Tibial nerve (tissue), 4 donors: ENCODE measurements around the gene NEO1. TPM values are rescaled to one million over a fixed set of nuclear protein-coding genes. Genes with fewer than 3 reads are reported as not detected.

Source experiments
- DNase-seq, 2 donors: peaks; one replicate each; pipeline ENCODE4 v3.0.0-alpha.2; 2019; ENCODE audit warnings: low spot score in 2 of 2
- H3K27ac ChIP-seq, 4 donors: fragments of 200-600 bp; sonication (generic) in 3 of 4; one replicate each; pipeline ENCODE4 v1.5.1; 2017 to 2019; ENCODE audit warnings: mild to moderate bottlenecking in 1 of 4
- H3K27me3 ChIP-seq, 2 donors: fragments of 200-600 bp; sonication (generic) in 1 of 2; one replicate each; pipeline versions ENCODE4 v1.5.1 to v1.6.0; 2017 to 2019
- H3K36me3 ChIP-seq, 3 donors: fragments of 200-600 bp; sonication (generic); one replicate each; pipeline ENCODE4 v1.5.1; 2018 to 2019
- H3K4me1 ChIP-seq, 4 donors: fragments of 200-600 bp; sonication (generic) in 3 of 4; one replicate each; pipeline ENCODE4 v1.5.1; 2017 to 2019
- H3K4me3 ChIP-seq, 4 donors: fragments of 200-600 bp; sonication (generic) in 3 of 4; one replicate each; pipeline ENCODE4 v1.5.1; 2017 to 2019; ENCODE audit warnings: mild to moderate bottlenecking in 1 of 4, moderate library complexity in 1 of 4
- H3K9me3 ChIP-seq, 4 donors: fragments of 200-600 bp; sonication (generic) in 3 of 4; one replicate each; pipeline ENCODE4 v1.5.1; 2017 to 2019
- CTCF ChIP-seq, 5 experiments: fragments of 200-600 bp in 3 of 5; fragments of 450-650 bp in 2 of 5; sonication (generic) in 3 of 5; IDR thresholded peaks; one replicate each; pipeline ENCODE4 v1.5.1; 2016 to 2019; ENCODE audit warnings: antibody characterized with exemption in 5 of 5, mild to moderate bottlenecking in 3 of 5, moderate library complexity in 2 of 5
- EP300 ChIP-seq, 2 donors: sonication (generic); formaldehyde crosslinking; IDR thresholded peaks; one replicate each; pipeline ENCODE4 v1.6.1; 2017; ENCODE audit warnings: antibody characterized with exemption in 2 of 2, mild to moderate bottlenecking in 1 of 2
- POLR2A ChIP-seq, 2 donors: fragments of 450-650 bp; IDR thresholded peaks; one replicate each; pipeline ENCODE4 v1.6.1; 2017; ENCODE audit warnings: antibody characterized with exemption in 2 of 2, mild to moderate bottlenecking in 2 of 2, moderate library complexity in 2 of 2
- WGBS, 2 donors: methylation state at CpG; one replicate each; pipeline ENCODE4 v1.1.5; 2018; 5-methylcytosine and 5-hydroxymethylcytosine counted together
- total RNA-seq, 4 donors: library from RNA; depleted of rRNA; stranded (reverse); fragments of >200 nt; gene quantifications; one replicate each; pipeline ENCODE4 v1.1.0, GENCODE V29; 2016

NEO1 gene
- total RNA-seq, 4 donors from 2014 or later, result 18.6 to 48.3 (median 41.4) TPM

DNA sequence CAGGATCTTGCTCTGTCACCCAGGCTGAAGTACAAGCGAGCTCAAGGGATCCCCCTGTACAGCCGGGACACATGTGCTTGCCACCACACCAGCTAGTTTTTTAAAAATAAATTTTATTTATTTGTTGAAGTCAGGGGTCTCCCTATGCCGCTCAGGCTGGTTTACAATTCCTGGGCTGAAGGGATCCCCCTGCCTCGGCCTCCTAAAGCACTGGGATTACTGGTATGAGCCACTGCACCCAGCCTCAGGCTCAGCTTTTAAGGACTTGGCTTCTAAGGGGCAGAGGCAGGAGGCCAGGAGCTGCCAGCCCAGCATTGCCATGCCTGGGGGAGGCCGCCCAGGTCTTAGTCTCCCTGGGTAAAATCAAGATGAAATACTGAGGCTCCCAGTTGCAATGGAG lies 279.2 kb downstream of the NEO1 start:
- Histone ChIP-seq H3K9me3 (no peaks in the 10 kb centered on the region), H3K4me1 (no peaks in the 10 kb centered on the region), H3K27me3 (no peaks in the 10 kb centered on the region), H3K36me3 (no peaks in the 10 kb centered on the region), H3K4me3 (no peak overlapping the region), H3K27ac (no peak overlapping the region)
- no peak for DNase-seq
- 86 to 87% methylated on average over 5 of the region's 5 CpGs for WGBS, 2 donors
- no peak for TF ChIP-seq POLR2A (IDR thresholded peaks at IDR 0.05)
- TF ChIP-seq CTCF (IDR thresholded peaks at IDR 0.05), result no peak
- TF ChIP-seq EP300 (IDR thresholded peaks at IDR 0.05), result no peak

DNA sequence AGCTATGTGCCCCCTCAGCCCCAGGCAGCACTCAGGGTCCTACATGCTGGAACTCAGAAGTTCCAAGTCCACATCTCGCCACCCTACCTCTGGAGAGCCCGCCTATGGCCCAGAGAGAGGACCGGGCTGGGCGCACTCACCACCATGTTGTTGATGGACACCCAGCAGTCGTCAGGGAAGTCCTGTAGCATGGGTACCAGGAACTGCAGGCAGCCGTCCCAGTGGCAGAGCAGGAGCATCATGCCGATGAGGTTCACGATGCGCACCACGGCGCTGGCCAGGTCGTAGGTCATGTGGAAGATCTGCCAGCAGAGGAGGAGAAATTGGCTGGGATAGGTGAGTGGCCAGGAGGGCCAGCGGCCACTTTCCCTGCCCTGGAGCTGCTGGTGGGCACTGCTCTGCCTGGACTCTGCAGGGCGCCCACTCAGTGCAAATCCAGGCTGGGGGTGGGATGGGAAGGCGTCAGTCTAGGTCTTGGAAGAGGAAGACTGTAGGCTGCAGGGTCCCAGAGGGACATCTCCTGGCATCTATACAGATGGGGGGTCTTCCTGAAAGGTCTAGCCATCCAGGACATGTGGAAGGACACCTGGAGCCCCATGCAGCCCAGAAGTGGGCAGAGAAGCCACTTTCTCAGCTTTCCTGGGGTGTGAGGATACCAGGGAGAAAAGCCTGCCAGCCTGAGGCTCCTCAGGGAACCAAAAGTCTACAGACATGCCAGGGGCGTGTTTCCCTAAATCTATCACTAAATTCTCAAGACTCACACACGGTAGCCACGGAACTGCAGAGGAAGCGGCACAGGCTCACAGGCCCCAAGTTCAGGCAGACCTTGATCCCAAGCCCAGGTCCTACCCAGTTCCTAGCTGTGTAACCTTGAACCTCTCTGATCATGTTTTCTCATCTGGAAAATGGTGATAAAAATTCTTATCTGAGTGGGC lies 280.0 kb downstream of the NEO1 start:
- TF ChIP-seq CTCF (IDR thresholded peaks at IDR 0.05) (no peak), EP300 (IDR thresholded peaks at IDR 0.05) (no peak), POLR2A (IDR thresholded peaks at IDR 0.05) (no peak)
- H3K4me3 ChIP-seq, result no peak overlapping the region
- no peak for DNase-seq
- 85 to 86% methylated on average over 14 to 19 of the region's 19 CpGs for WGBS, 2 donors
- no peaks in the 10 kb centered on the region for H3K27me3 ChIP-seq
- no peaks in the 10 kb centered on the region for H3K36me3 ChIP-seq
- no peak overlapping the region for H3K27ac ChIP-seq
- no peaks in the 10 kb centered on the region for H3K9me3 ChIP-seq
- no peaks in the 10 kb centered on the region for H3K4me1 ChIP-seq

- Histone ChIP-seq H3K27me3 (no peaks in the 10 kb centered on the region), H3K4me3 (no peak overlapping the region), H3K9me3 (no peaks in the 10 kb centered on the region), H3K36me3 (no peaks in the 10 kb centered on the region), H3K4me1 (no peaks in the 10 kb centered on the region), H3K27ac (no peak overlapping the region)
- WGBS, 2 donors, result 79 to 82% methylated on average over 2 of the region's 2 CpGs
- no peak for TF ChIP-seq POLR2A (IDR thresholded peaks at IDR 0.05)
- TF ChIP-seq EP300 (IDR thresholded peaks at IDR 0.05), result no peak
- TF ChIP-seq CTCF (IDR thresholded peaks at IDR 0.05), result no peak
- DNase-seq, result no peak
These were observed 280.7 kb downstream of the NEO1 start for GRCh38 chr15:73333001-73333400.

DNA sequence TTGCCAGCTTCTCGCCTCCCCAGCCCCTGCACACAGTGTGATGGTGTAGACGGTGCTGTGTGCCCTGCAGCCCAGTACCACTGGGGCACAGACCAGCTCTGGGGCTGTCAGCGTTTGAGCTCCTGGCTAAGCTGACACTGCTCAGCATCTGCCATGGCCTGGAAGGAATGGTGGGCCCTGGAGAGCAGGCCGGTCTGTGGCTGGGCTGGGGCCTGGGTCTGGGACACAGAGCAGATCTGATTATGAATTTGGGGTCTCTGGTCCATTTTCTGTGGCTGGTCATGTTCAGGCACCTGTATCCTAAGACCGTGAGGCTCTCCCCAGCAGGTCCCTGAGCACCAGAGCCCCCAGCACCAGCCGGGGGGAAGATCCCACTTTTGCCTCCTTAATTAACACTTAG lies 281.8 kb downstream of the NEO1 start:
- no peaks in the 10 kb centered on the region for H3K4me1 ChIP-seq
- WGBS, 2 donors, result 85 to 95% methylated on average over 4 to 6 of the region's 6 CpGs
- TF ChIP-seq POLR2A (IDR thresholded peaks at IDR 0.05) (no peak), EP300 (IDR thresholded peaks at IDR 0.05) (no peak), CTCF (IDR thresholded peaks at IDR 0.05) (no peak)
- H3K4me3 ChIP-seq, result no peak overlapping the region
- no peak overlapping the region for H3K27ac ChIP-seq
- no peaks in the 10 kb centered on the region for H3K36me3 ChIP-seq
- no peaks in the 10 kb centered on the region for H3K9me3 ChIP-seq
- H3K27me3 ChIP-seq, result no peaks in the 10 kb centered on the region
- DNase-seq, result no peak

DNA sequence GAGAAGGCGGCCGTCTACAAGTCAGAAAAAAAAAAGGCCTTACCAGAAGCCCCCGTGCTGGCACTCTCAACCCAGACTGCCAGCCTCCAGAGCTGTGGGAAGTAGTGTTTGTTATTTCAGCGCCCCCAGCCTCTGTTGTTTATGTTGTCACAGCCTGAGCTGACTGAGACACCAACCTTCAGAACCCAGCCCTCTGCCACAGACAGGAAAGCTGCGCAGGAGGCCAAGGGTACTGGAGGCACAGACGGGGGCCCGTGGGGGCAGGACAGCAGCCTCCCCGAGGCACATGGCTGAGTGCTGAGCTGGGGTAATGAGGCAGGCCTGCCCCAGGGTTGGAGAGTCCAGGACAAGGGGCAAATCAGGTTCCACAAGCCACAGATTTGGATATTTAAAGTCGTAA lies 282.8 kb downstream of the NEO1 start:
- no peak for TF ChIP-seq CTCF (IDR thresholded peaks at IDR 0.05)
- no peak for TF ChIP-seq EP300 (IDR thresholded peaks at IDR 0.05)
- no peak for TF ChIP-seq POLR2A (IDR thresholded peaks at IDR 0.05)
- Histone ChIP-seq H3K4me1 (no peaks in the 10 kb centered on the region), H3K27ac (no peak overlapping the region), H3K27me3 (no peaks in the 10 kb centered on the region), H3K4me3 (no peak overlapping the region), H3K36me3 (no peaks in the 10 kb centered on the region), H3K9me3 (no peaks in the 10 kb centered on the region)
- no peak for DNase-seq
- WGBS, 2 donors, result 58 to 65% methylated on average over 9 of the region's 9 CpGs
